HFFc6 (cell line): ENCODE measurements around the gene PSD2. TPM values are rescaled to one million over a fixed set of nuclear protein-coding genes. Genes with fewer than 3 reads are reported as not detected.
A peak's percentile ranks its signal among the peaks of the same experiment; 100 is the strongest.

Source experiments
- DNase-seq: peaks from one replicate; pipeline ENCODE4 v3.0.0-alpha.2; 2018
- H3K27ac Mint-ChIP-seq: 2 replicates; pipeline ENCODE4 v1.8.0; 2020; ENCODE audit warnings: mild to moderate bottlenecking, mixed read lengths
- H3K27me3 Mint-ChIP-seq: 2 replicates; pipeline ENCODE4 v1.8.0; 2021; ENCODE audit warnings: mild to moderate bottlenecking, moderate library complexity, mixed read lengths; ENCODE audit not compliant: insufficient read depth
- H3K36me3 Mint-ChIP-seq: 2 replicates; pipeline ENCODE4 v1.8.0; 2021; ENCODE audit warnings: low read depth, mixed read lengths
- H3K4me1 Mint-ChIP-seq: 2 replicates; pipeline ENCODE4 v1.8.0; 2020; ENCODE audit warnings: low read depth, mixed read lengths
- H3K4me3 Mint-ChIP-seq: 2 replicates; pipeline ENCODE4 v1.8.0; 2020; ENCODE audit warnings: mild to moderate bottlenecking, moderate library complexity, mixed read lengths
- H3K9me3 Mint-ChIP-seq: 2 replicates; pipeline ENCODE4 v1.8.0; 2020; ENCODE audit warnings: mild to moderate bottlenecking, mixed read lengths
- total RNA-seq, 6 experiments: library from RNA; stranded (reverse); fragmentation: NEBNext Ultra II Directional; extraction: Animal tissue kit (Norgen Biotek cat#: 25700); gene quantifications; 2 replicates in 1 of 6; 3 replicates in 5 of 6; pipeline ENCODE4 v1.2.3, GENCODE V29; 2021
- TF ChIP-seq, protein P1 (sequence below): fragments of 200-600 bp; sonication (generic); IDR thresholded peaks from 2 replicates; pipeline ENCODE4 v1.5.0; 2021; ENCODE audit warnings: antibody characterized with exemption, mild to moderate bottlenecking

PSD2 gene
- total RNA-seq, 6 experiments from 2014 or later: 0.02 to 0.14 (median 0.07) TPM; not detected in 1

DNA sequence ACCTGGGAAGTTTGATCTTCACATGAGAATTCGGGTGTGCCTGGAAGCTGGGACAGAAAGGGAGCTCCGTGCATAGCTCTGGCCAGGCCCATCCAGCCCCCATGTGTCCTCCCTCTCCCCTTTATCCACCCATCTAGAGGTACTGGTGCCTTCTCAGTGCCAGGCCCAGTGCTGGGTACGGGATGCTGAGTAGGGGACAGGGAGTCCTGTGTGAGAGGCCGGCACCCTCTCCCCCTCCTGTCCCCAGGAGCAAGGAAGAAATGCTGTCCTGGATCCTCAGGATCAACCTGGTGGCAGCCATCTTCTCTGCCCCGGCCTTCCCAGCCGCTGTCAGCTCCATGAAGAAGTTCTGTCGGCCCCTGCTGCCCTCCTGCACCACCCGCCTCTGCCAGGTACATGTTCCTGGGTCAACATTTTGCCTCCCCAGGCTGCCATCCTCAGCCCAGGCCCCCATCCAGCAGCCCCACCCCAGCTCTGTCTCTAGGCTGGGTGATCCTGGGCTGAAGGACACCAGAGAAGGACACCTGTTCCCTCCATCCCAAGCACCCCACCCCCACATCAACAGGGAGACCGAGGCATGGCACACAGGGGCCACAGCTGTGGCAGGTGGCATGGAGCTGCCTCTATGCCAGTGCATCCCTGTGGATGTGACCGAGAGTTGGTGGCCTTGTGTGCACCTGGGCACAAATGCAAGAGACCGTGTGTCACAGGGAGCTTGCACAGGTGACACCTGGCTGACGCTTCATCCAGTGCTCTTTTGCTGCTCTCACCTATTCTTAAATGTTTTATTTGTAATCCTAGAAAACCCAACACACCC, 43.0 kb downstream of the PSD2 start:
- TF ChIP-seq, protein P1, sequence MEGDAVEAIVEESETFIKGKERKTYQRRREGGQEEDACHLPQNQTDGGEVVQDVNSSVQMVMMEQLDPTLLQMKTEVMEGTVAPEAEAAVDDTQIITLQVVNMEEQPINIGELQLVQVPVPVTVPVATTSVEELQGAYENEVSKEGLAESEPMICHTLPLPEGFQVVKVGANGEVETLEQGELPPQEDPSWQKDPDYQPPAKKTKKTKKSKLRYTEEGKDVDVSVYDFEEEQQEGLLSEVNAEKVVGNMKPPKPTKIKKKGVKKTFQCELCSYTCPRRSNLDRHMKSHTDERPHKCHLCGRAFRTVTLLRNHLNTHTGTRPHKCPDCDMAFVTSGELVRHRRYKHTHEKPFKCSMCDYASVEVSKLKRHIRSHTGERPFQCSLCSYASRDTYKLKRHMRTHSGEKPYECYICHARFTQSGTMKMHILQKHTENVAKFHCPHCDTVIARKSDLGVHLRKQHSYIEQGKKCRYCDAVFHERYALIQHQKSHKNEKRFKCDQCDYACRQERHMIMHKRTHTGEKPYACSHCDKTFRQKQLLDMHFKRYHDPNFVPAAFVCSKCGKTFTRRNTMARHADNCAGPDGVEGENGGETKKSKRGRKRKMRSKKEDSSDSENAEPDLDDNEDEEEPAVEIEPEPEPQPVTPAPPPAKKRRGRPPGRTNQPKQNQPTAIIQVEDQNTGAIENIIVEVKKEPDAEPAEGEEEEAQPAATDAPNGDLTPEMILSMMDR: no peak
- DNase-seq: no peak
- Mint-ChIP-seq H3K4me3 (no peak overlapping the region), H3K9me3 (no peaks in the 10 kb centered on the region), H3K4me1 (no peaks in the 10 kb centered on the region), H3K27me3 (peaks cover 33% of the 10 kb centered on the region), H3K27ac (no peak overlapping the region), H3K36me3 (no peaks in the 10 kb centered on the region)

DNA sequence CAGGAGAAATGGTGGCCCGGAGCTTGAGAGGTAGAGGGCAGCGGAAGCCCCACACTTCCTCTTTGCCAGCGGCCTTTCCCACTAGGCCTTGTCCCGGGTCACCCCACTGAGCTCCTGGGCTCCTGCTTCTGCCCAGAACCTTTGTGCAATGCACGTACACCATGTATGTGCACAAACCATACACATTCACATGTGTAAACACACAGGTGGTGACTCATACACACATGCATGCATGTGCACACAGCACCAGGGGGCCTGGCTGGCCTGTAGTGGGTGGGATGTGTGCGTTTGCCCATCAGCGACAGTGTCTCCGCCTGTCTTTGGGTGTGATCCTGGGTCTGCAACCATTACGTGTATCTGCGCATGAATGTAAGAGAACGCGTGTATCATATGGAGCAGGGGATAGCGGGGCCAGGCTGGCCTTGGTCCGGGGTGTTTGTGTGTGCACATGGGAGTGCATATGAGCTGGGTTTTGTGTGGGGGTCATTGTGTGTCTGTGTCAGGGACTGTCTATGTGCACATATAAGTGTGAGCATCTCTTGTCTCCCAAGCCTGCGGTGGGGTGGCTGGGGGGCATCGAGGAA, 43.7 kb downstream of the PSD2 start:
- H3K27ac Mint-ChIP-seq: no peak overlapping the region

DNA sequence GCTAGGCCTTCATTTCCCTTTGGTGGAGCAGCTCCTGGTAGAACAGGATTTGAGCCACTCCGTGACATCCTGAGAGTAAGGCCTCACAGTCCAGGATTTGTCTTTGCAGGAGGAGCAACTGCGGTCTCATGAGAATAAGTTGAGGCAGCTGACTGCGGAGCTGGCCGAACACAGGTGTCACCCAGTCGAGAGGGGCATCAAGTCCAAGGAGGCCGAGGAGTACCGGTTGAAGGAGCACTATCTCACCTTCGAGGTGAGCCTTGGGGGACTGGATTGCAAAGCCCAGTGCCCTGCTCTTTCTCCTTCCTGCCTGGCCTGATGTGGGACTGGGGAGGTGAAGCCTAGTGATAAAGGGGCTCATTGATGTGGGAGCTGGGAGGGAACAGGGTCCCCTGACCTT, 44.3 kb downstream of the PSD2 start:
- no peaks in the 10 kb centered on the region for H3K9me3 Mint-ChIP-seq
- H3K27ac Mint-ChIP-seq: no peak overlapping the region
- peaks cover 29% of the 10 kb centered on the region for H3K27me3 Mint-ChIP-seq
- no peak overlapping the region for H3K4me3 Mint-ChIP-seq
- no peak for DNase-seq
- H3K4me1 Mint-ChIP-seq: no peaks in the 10 kb centered on the region
- TF ChIP-seq, protein P1: no peak
- no peaks in the 10 kb centered on the region for H3K36me3 Mint-ChIP-seq

More for the DNA sequence above, 43.7 kb downstream of the PSD2 start:
- TF ChIP-seq, protein P1: no peak
- Mint-ChIP-seq H3K4me1 (no peaks in the 10 kb centered on the region), H3K9me3 (no peaks in the 10 kb centered on the region), H3K4me3 (no peak overlapping the region), H3K36me3 (no peaks in the 10 kb centered on the region), H3K27me3 (peaks cover 27% of the 10 kb centered on the region)
- no peak for DNase-seq

DNA sequence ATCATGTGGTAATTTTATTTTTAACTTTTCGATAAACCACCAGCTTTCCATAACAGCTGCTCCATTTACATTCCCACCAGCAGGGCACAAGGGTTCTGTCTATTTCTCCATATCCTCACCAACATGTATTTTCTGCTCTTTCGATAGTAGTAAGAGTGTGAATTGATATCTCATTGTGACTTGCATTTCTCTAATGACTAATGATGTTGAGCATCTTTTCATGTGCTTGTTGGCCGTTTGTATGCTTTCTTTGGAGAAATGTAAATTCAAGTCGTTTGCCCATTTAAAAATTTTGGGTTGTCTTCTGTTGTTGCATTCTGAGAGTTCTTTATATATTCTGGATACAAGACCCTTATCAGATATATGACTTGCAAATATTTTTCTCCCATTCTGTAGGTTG, 45.9 kb downstream of the PSD2 start:
- TF ChIP-seq, protein P1: peak; percentile 42; the same call in 1 of the 2 replicates
- Mint-ChIP-seq H3K9me3 (no peaks in the 10 kb centered on the region), H3K27me3 (peaks cover 42% of the 10 kb centered on the region), H3K4me3 (no peak overlapping the region), H3K4me1 (no peaks in the 10 kb centered on the region), H3K36me3 (no peaks in the 10 kb centered on the region), H3K27ac (no peak overlapping the region)
- DNase-seq: no peak

DNA sequence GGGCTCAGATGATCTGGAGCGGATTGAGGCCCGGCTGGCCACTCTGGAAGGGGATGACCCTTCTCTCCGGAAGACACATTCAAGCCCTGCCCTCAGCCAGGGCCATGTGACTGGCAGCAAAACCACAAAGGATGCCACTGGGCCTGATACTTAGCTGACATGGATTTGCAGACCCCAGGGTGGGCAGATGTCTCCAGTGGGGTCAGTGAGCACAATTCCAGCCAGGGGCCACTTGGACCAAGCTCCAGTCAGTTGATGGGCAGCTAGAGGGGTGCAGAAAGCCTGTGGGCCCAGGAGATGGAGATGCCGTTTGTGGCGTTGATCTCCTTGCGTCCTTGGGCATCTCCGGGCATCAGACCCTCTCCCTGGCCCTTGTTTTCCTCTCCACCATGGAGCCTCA, 46.7 kb downstream of the PSD2 start:
- Mint-ChIP-seq H3K4me1 (no peaks in the 10 kb centered on the region), H3K9me3 (no peaks in the 10 kb centered on the region), H3K27ac (no peak overlapping the region), H3K36me3 (no peaks in the 10 kb centered on the region), H3K27me3 (peaks cover 43% of the 10 kb centered on the region), H3K4me3 (no peak overlapping the region)
- TF ChIP-seq, protein P1: no peak
- DNase-seq: no peak
